ENCODE results near the gene SNAPIN.

The SNAPIN gene

DNA sequence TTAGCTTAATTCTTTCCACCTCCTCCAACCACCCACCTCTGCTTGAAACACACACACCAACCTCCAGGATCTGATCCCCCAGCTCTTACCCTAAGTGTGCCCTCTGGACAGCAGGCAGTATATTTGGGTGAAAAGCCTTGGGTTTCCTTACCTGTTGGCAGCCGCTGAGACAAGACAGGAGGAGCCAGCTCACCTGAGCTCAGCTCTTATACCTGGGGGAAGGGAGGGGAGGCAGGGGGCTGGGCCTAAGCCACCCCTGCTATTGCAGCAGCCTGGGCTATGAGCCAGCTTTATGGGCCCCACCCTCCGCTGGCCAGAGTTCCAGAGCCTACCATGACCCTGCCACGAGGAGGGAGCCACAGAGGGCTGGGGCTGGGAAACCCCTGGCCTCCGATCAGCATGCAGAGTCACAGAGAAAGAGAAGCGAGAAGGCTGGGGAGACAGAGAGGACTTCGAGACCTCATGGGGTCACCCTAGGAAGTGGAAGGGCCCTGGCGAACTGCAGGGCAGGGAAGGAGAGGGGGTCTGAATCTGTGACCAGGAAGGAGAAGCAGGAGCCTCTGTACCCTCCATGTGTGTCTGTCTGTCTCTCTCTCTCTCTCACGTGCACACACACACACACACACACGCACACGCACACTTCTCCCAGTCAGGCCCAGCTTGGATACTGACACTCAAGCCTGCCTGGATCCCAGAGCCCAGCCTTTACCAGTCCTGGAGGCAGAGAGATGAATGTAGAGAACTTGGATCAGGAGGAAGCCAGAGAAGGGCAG lies 42.2 kb upstream of the SNAPIN start, which contains the start of gene S100A14:
Gene S100A14, minus strand, starts transcription at position 182 of the 773 bp plus-strand sequence. CDS start 467 bp downstream, outside the sequence.
- DNase-seq (ENCODE audit: low spot score): no peak
- H3K27ac ChIP-seq: peak within 1 kb of the TSS in 1 of 2 donors; percentile 67
- TF ChIP-seq, protein P1, sequence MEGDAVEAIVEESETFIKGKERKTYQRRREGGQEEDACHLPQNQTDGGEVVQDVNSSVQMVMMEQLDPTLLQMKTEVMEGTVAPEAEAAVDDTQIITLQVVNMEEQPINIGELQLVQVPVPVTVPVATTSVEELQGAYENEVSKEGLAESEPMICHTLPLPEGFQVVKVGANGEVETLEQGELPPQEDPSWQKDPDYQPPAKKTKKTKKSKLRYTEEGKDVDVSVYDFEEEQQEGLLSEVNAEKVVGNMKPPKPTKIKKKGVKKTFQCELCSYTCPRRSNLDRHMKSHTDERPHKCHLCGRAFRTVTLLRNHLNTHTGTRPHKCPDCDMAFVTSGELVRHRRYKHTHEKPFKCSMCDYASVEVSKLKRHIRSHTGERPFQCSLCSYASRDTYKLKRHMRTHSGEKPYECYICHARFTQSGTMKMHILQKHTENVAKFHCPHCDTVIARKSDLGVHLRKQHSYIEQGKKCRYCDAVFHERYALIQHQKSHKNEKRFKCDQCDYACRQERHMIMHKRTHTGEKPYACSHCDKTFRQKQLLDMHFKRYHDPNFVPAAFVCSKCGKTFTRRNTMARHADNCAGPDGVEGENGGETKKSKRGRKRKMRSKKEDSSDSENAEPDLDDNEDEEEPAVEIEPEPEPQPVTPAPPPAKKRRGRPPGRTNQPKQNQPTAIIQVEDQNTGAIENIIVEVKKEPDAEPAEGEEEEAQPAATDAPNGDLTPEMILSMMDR (IDR thresholded peaks at IDR 0.05): no peak
- H3K4me3 ChIP-seq: no peak within 1 kb of the TSS

DNA sequence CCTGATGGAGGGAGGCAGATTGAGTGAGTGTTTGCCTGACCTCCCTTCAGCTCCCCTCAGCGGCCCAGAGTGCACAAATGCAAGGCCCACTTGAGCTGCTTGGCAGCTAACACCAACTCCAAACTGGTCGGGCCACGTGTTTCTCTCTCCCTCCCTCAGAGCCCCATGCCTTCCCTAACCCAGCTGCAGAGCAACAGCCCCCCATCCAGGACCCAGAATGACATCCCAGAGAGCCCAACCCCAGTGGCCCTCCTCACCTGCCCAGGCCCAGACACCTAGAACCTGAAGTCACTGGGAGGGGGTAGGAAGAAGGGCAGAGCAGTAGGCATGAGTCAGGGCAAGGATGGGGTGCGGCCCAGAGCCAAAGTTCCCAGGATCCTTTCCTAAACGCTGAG lies 41.6 kb upstream of the SNAPIN start:
- TF ChIP-seq, protein P1 (IDR thresholded peaks at IDR 0.05): no peak
- Histone ChIP-seq H3K4me3 (no peak overlapping the region), H3K27ac (peak overlapping the region in 1 of 2 donors; percentile 67)
- DNase-seq (ENCODE audit: low spot score): no peak

DNA sequence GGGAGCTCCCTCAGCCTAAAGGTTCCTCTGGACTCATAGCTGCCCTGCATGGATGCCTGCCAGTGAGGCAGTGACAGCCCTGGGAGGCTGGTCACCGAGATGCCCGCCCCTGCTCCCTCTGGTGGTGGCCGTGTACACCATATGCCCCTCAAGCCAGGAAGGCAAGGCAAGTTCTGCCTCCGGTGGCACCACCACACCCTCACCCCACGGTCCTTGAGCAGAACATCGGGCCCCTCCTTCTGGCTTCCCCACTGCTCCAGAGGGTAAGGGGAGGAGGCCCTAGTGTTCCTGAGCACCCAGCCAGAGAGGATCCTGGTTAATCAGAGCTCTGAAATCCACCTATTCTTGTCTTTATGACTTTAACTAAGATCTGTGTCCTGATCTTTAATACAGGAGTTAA lies 40.8 kb upstream of the SNAPIN start:
- peak overlapping the region in 1 of 2 donors; percentile 67 for H3K27ac ChIP-seq
- TF ChIP-seq, protein P1 (IDR thresholded peaks at IDR 0.05): peak; percentile 36
- peak; percentile 91 for DNase-seq (ENCODE audit: low spot score)
- no peak overlapping the region for H3K4me3 ChIP-seq

DNA sequence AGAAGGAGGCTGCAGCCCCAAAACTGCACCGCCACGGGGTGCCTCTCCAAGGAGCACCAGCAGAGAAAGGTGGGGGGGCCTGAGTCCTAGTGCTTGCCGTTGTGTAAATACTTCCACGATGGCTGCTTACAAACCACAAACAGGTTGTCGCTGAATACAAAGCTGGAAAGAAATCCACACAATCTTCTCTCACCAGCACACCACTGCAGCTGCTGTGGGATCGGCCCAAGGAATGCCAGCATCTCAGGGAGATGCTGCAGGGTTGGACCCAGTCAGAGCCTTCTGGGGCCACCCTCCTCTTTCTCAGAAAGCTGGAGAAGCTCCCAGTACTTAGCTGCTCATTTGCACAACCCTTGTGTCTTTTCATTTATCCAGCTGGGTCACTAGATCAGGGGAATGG lies 39.3 kb upstream of the SNAPIN start:
- TF ChIP-seq, protein P1 (IDR thresholded peaks at IDR 0.05): no peak
- DNase-seq (ENCODE audit: low spot score): no peak
- no peak overlapping the region for H3K4me3 ChIP-seq
- no peak overlapping the region for H3K27ac ChIP-seq

DNA sequence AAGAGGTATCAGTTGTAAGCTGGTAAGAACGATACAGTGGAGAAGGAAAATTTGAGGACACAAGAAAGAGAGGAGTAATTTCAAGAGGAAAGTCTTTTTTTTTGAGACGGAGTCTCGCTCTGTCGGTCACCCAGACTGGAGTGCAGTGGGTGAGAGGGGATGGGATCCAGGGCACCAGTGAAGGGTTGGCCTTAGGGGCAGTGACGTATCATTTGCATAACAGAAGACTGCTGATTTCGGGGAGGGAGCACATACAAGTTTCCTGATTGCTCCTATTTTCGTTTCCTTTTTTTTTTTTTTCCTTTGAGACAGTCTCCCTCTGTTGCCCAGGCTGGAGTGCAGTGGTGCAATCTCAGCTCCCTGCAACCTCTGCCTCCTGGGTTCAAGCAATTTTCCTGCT lies 35.4 kb upstream of the SNAPIN start:
- Histone ChIP-seq H3K4me3 (no peak overlapping the region), H3K27ac (no peak overlapping the region)
- DNase-seq (ENCODE audit: low spot score): no peak
- TF ChIP-seq, protein P1 (IDR thresholded peaks at IDR 0.05): no peak

DNA sequence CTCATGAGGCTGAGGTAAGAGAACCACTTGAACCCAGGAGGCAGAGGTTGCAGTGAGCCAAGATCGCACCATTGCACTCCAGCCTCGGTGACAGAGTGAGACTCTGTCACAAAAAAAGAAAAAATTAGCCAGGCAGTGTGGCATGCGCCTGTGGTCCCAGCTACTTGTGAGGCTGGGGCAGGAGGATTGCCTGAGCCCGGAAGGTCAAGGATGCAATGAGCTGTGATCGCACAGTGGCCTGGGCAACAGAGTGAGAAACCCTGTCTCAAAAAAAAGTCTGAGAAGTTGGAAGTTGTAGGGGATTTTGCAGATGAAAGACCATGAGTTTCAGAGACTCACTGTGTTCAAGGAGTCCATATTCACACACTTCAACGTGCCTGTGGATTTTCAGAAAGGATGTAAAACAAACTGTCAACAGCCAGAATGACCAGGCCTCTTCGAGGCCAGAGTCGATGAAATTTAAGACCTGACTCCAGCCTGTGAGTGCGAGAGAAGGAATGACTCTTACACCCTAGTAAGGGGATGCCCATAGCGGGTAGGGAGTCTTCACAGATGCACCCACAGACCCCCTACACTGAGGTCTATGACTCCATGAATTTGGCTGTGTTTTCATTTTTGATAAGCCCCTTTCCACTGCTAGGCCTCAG lies 33.4 kb upstream of the SNAPIN start:
- peak overlapping the region; percentile 81 for H3K4me3 ChIP-seq
- TF ChIP-seq, protein P1 (IDR thresholded peaks at IDR 0.05): no peak
- no peak for DNase-seq (ENCODE audit: low spot score)
- H3K27ac ChIP-seq: peak overlapping the region in 1 of 2 donors; percentile 96

Data from coronary artery (tissue), 2 donors.